ENCODE data around the gene BEND6.

BEND6 gene, protein sequence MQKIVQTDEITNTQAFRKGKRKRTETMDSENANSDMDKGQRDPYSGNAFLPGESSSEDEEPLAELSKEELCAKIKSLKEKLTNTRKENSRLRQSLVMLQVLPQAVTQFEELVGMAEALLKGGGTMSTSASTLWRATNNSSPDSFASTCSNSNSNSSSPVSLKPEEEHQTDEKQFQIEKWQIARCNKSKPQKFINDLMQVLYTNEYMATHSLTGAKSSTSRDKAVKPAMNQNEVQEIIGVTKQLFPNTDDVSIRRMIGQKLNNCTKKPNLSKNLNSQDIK

GRCh38 chr6:56954403-56955170 is at the start of gene BEND6:
TSS of gene BEND6 (plus strand) at chr6:56955107. CDS start at chr6:56981811, 26,704 bp downstream.
- peak; percentile 79 for DNase-seq (ENCODE audit: extremely low read depth, insufficient read length)
- no peak for TF ChIP-seq CTCF (IDR thresholded peaks at IDR 0.05; ENCODE audit: insufficient read depth, low read length, poor library complexity, severe bottlenecking)
- no peaks in the 10 kb centered on the region for H3K27me3 ChIP-seq (replicated peaks; ENCODE audit: control insufficient read depth, insufficient read depth, low read length)

DNA sequence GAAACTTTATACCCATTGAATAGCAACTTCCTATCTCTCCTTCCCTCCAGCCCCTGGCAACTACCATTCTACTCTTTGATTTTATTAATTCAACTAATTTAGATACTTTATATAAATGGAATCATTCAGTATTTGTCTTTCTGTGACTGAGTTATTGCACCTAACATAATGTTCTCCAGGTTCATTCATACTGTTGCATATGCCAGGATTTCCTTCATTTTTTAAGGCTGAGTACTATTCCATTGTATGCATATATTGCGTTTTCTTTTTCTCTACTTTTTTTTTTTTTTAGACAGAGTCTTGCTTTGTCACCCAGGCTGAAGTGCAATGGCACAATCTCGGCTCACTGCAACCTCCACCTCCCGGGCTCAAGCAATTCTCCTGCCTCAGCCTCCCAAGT is 49.5 kb upstream of the BEND6 start:
- no peaks in the 10 kb centered on the region for H3K36me3 ChIP-seq (ENCODE audit: control insufficient read depth, insufficient read depth, low read length)
- no peak for DNase-seq (ENCODE audit: extremely low read depth, insufficient read length)
- H3K27me3 ChIP-seq (replicated peaks; ENCODE audit: control insufficient read depth, insufficient read depth, low read length) = no peaks in the 10 kb centered on the region
- TF ChIP-seq CTCF (IDR thresholded peaks at IDR 0.05; ENCODE audit: insufficient read depth, low read length, poor library complexity, severe bottlenecking) = no peak
- H3K4me3 ChIP-seq (replicated peaks; ENCODE audit: low read depth, low read length) = no peak overlapping the region

More at GRCh38 chr6:56954403-56955170, at the start of gene BEND6:
- Histone ChIP-seq H3K4me3 (replicated peaks; ENCODE audit: low read depth, low read length) (peak within 1 kb of the TSS; percentile 76), H3K36me3 (ENCODE audit: control insufficient read depth, insufficient read depth, low read length) (no peaks in the 10 kb centered on the region)

- no peaks in the 10 kb centered on the region for H3K36me3 ChIP-seq (ENCODE audit: control insufficient read depth, insufficient read depth, low read length)
- DNase-seq (ENCODE audit: extremely low read depth, insufficient read length) = no peak
- no peak overlapping the region for H3K4me3 ChIP-seq (replicated peaks; ENCODE audit: low read depth, low read length)
- H3K27me3 ChIP-seq (replicated peaks; ENCODE audit: control insufficient read depth, insufficient read depth, low read length) = no peaks in the 10 kb centered on the region
- no peak for TF ChIP-seq CTCF (IDR thresholded peaks at IDR 0.05; ENCODE audit: insufficient read depth, low read length, poor library complexity, severe bottlenecking)
Observed at GRCh38 chr6:56906752-56907151, 48.2 kb upstream of the BEND6 start.

- H3K4me3 ChIP-seq (replicated peaks; ENCODE audit: low read depth, low read length) = no peak overlapping the region
- H3K27me3 ChIP-seq (replicated peaks; ENCODE audit: control insufficient read depth, insufficient read depth, low read length) = no peaks in the 10 kb centered on the region
- TF ChIP-seq CTCF (IDR thresholded peaks at IDR 0.05; ENCODE audit: insufficient read depth, low read length, poor library complexity, severe bottlenecking) = no peak
- H3K36me3 ChIP-seq (ENCODE audit: control insufficient read depth, insufficient read depth, low read length) = no peaks in the 10 kb centered on the region
- no peak for DNase-seq (ENCODE audit: extremely low read depth, insufficient read length)
Observed at GRCh38 chr6:56909115-56909907, 45.6 kb upstream of the BEND6 start.

- DNase-seq (ENCODE audit: extremely low read depth, insufficient read length) = no peak
- no peak for TF ChIP-seq CTCF (IDR thresholded peaks at IDR 0.05; ENCODE audit: insufficient read depth, low read length, poor library complexity, severe bottlenecking)
- Histone ChIP-seq H3K36me3 (ENCODE audit: control insufficient read depth, insufficient read depth, low read length) (no peaks in the 10 kb centered on the region), H3K27me3 (replicated peaks; ENCODE audit: control insufficient read depth, insufficient read depth, low read length) (no peaks in the 10 kb centered on the region), H3K4me3 (replicated peaks; ENCODE audit: low read depth, low read length) (no peak overlapping the region)
Observed at GRCh38 chr6:56911847-56912246, 43.1 kb upstream of the BEND6 start.

Measured in GM06990 (cell line).